HG02588 (cell line): ENCODE data around the gene PUM2.
A peak's percentile ranks its signal among the peaks of the same experiment; 100 is the strongest.
"Not testable (repeated sequence)": the region's sequence is repeated elsewhere in the genome, so short reads cannot be mapped to it uniquely, and the experiment has no call there.

ENCODE experiments used
- ATAC-seq: cut with Tn5 transposase; IDR thresholded peaks from one replicate; pipeline ENCODE4 v1.9.1; 2021; ENCODE audit warnings: mild to moderate bottlenecking, moderate library complexity; ENCODE audit not compliant: unreplicated experiment

Gene PUM2

DNA sequence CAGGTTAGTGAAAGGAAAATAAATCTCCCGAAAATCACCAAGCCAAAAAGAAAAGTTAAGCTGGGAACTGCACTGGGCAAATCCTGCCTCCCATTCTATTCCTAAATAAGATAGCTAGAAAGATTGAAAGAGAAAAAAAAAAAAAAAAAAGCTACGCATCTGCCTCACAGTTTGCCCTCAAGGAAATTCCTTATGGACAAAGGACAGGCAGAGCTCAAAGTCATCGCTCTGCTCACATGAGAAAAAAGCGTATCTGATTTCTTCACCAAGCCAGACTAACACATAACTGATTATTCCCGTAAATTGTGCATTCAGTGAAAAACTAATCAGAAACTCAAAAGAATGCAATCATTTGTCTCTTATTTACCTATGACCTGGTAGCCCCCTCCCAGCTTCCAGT, 50.0 kb downstream of the PUM2 start:
- ATAC-seq = no peak

DNA sequence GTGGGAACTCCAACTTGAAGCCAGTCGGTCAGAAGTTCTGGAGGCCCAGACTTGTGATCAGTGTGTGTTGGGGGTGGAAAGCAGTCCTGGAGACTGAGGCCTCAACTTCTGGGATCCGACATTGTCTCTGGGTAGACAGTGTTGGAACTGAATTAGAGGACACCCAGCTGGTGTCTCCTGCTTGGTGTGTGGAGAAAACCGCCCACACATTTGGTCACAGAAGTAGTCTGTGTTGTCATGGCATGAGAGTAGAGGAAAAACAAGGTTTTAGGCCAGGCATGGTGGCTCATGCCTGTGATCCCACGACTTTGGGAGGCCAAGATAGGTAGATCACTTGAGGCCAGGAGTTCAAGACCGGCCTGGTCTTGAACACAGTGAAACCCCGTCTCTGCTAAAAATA, 51.5 kb downstream of the PUM2 start:
- ATAC-seq = no peak

DNA sequence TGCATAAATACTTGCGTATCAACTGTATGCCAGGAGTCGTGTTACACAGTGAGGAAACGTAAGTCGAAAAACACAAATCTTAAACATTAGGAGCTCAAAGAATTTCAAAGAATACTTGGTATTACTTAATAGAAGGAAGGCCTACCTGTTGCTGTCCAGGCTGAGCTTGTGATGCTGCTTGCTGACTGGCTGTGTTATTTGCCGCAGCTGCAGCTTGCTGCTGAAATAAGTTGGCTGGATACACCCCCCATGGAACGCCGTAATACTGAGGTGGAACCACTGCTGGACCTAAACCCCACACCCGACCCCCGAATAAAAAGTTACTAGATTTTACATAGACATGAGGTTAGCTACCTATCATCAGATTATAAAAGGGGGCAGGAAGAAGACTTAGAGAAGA, 56.4 kb downstream of the PUM2 start:
- no peak for ATAC-seq

DNA sequence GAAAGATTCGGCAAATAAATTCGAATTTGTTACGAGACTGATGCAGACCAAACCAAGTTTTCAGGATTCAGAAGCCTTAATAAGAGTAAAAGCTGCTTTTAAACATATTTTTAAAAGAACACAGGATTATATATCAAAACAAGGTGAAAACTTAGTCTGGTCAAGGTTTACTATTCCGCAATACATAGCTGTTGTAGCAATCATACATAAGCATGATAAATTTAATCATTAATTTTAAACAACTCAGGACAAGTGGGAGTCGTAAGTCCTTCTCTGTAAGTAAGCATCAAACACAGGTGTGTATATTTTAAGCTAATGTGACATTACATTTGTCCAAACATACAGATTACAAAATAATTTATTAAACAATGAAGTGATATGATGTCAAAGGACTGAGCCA, 57.7 kb downstream of the PUM2 start:
- ATAC-seq = no peak

DNA sequence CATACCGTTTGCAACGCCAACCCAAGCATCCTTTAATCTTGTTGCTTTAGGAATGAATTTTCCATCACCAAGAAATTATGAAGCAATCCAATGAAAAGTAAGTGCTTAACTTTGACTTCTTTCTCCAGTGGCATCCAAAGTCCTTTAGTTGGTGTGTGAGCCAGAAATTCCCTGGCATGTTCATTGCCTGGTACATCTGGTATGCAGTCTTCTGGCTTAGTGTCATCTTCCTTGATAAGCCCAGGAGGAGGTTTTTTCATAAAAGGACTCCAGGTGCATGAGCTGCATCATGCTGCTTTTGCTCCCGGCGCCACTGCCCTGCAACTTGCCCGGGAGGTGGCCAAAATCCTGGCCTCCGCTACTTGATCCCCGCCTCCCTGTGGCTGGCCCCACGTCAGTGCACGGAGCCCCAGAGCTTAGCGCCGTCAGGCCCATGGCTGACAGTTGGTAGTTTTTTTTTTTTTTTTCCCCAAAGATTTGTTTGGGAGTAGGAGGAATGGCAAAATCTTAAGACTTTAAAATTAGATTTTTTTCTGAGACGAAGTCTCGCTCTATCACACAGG, 58.7 kb downstream of the PUM2 start:
- ATAC-seq = no peak

DNA sequence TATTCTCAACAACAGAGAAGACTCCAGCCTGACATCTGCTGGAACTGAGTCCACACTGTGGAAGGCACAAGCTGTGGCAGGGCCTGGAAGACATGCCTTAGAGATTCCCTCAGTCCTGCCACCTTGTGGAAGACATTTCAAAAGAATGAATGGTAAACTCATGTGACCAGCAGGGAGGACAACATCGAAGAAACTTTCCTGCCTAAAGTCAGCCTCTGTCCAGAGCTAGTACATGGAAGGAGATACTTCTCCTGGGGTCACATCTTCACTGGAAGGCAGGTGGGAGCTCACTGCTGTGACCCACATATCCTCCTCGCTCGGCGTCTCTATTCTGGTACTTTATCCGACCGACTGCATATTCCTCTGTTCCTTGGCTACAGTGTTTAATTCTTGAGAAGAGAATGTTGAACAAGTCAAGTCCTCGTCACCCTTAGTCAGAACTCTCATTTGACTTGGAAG, 59.5 kb downstream of the PUM2 start:
- peak; percentile 55 for ATAC-seq

DNA sequence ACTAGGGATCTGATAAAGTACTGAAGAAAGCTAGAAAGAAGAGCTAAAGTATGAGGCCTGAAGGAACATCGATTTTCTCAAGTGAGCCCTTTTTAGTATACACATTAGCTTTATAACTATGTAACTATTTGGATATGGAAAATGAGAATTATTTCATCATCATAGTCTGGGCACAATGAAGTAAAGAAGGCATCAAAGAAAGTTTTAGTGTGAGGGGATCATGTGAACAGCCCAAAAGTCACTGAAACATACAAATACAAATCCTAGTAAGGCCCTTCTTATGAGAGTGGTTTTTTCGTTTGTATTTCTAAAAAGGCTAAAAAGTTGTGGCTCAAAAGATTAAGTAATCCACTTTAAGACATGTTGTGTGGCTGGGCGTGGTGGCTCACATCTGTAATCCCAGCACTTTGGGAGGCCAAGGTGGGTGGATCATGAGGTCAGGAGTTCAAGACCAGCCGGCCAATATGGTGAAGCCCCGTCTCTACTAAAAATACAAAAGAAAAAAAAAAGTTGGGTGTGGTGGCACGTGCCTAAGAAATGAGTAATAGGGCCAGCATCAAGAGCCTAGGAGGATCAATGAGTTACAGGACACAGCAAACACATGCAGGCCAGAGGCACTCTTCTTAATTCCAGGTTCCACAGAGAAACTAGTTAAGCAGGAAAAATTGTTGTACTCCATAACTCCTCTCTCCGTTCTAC, 61.9 kb downstream of the PUM2 start:
- no peak for ATAC-seq

DNA sequence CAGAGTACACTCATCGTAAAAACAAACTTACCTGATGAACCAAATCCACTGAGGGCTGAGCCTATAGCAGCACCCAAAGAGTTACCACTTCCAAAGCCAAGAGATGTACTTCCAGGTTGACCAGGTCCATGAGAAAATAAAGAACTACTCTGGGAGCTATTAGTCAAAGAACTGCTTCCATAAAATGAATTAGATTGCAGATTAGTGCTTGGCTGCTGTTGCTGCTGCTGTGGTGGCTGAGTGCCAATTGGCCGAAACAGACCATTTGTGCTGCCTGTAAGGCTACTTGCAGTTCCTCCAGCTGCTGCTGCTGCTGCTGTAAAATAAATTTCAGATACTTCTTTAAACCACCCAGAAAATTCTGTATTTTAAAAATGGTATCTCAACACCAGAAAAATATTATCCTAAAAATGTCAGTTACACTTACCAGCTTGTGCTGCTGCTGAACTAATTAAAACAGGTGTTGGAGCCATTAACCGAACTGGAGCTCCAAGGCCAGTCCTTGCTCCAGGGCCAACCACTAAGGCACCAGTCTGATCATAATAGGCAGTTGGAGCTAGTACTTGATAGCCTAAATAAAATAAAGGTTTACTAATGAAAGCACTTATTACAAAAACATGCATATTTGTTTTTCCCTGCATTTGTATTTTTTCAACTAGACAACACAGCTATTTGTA, 67.6 kb downstream of the PUM2 start:
- ATAC-seq = no peak

DNA sequence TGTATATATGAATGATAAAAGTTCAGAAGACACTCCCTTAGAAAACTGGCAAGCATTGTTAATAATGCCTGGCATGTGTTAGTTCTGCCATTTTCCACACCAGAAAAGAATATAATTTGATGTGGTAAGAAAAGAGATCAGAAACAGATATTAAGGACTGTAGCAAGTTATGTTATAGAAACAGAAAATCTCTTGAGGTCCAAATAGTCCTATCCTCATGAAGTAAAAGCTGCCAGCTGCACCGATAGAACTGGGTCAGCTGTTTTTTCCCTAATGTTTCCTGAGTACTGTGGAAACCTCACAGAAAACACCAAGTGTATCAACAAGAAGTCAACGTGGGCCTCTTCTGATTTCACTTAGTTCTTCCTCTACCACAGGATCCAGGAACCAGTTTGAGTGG, 68.8 kb downstream of the PUM2 start:
- no peak for ATAC-seq

DNA sequence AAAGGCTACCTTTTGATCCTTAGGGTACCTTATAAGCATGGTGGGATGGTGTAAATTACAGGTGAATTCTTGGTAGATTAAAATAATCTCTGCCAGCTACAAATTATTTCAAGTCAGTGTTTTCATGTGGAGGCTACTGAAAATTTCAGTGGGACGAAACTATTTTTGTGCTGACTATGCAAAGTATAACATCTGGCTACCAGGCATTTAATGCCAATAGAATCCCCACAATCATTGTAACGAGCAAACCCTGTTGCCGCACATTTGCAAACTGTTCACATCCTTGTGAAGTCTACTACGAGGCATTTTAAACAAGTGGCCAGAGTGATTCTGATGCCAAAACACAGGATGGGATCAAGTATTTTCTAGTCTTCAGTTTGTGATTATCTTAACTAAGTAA, 77.6 kb downstream of the PUM2 start:
- ATAC-seq = no peak

DNA sequence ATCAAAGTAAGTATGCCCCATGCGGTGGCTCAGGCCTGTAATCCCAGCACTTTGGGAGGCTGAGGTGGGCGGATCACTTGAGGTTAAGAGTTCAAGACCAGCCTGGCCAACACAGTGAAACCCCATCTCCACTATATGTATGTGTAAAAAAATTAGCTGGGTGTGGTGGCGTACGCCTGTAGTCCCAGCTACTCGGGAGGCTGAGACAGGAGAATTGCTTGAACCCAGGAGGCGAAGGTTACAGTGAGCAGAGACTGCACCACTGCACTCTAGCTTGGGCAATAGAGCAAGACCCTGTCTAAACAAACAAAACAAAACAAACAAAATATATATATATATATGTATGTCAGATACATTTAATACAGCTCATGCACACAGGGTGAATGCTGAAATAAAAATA, 82.3 kb downstream of the PUM2 start:
- ATAC-seq = not testable (repeated sequence)

DNA sequence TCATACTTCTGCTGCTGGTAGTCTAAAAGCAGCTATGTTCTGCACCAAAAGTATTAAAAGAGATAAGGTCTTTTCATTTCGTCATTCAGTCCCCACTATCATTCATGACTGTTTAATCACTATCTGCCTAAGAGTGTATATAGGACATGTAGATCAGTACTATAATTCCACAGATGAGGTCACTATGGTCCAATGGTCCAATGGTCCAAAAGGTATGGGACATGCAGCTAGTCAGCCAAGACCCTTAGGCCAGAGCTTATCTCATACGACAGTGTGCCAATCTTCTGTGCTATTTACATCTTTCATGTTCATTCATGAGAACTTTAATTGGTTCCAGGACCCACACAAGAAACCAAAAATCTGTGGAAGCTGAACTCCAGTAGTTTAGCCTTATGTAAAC, 83.1 kb downstream of the PUM2 start:
- ATAC-seq = no peak

DNA sequence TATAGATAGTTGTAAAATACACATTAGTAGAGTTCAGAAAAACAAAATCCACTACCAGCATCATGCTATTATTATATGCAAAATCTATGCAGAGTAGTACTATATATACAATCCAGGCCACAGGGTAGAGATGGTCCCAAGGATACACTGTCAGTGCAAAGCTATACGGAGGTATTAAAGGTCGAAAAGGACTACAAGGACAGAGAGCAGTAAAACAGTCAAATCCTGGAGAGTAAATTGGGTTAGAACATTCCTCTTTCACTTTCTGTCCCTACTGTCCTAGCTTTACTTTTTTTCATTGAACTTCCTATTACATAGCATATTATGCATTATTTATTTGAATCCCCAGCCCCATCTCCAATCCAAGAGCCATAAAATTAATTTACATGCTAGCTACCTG, 86.0 kb downstream of the PUM2 start:
- ATAC-seq = no peak

DNA sequence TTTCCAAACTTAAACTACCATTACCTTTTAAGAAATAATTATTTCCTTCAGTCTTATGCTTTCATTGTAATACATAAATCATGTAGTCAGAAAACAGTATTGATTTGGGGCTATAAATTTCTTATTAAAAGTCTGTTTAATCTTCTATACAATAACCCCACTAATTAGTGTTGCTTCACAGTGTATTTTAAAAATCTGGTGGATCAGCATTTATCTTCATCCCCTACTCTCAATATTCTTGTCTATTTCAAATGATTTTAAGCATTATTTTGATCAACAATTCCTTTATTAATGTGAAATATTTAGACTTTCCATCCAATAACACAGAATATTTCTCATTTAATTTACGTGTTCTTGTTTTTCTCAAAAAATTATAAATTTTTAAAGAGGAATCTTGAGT, 93.2 kb downstream of the PUM2 start:
- no peak for ATAC-seq

DNA sequence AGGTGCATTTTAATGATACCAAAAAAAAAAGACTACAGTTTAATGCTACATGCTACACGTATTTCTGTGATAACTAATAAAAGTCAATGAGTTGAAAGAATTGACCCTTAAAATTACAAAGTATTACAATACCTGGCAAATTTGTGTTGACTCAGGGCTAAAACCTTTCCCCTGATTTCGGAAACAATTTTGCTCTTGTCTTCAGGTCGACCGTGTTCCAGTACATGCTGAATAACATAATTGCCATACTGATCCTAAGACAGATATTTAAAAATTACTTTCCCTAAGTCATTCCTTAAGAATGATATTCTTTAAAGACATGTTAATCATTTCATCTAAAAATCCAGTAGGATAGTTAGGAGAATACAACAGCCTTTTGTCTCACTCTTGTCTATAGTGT, 95.9 kb downstream of the PUM2 start:
- no peak for ATAC-seq

DNA sequence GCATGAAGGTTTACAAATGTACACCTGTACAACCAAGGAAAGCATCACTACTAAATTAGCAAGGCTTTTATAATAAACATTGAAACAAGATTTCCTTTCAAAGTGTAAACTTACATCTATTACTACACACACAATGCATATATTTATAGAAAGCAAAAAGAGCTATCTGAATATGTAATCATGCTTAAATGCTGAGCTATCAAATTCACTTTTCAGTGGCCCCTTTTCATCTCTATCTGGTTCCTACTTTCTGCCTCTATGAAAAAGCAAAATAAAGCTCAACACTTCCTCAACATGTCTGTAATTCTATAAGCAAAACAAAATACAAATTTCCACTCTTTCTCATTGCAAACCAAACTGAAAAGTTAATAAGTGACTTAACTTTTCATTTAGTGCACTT, 100.2 kb downstream of the PUM2 start:
- no peak for ATAC-seq

DNA sequence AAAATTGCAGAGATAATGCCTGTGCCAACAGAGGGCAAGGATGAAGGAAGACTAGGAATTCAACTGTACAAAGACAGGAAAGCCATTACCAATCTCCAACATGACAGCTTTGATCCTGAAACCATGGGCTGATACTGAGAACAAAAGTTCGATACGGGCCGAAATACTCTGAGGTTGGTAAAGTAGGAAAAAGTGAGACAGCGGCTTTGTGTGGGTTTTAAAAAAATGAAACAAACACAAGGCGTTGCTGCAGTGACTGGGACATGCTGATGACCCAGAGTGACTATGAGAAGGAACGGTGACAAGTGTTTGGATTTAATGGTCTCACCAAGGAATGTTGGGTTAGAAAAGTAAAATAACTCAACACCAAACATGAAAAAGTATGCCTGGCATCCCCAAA, 101.5 kb downstream of the PUM2 start:
- ATAC-seq = no peak

DNA sequence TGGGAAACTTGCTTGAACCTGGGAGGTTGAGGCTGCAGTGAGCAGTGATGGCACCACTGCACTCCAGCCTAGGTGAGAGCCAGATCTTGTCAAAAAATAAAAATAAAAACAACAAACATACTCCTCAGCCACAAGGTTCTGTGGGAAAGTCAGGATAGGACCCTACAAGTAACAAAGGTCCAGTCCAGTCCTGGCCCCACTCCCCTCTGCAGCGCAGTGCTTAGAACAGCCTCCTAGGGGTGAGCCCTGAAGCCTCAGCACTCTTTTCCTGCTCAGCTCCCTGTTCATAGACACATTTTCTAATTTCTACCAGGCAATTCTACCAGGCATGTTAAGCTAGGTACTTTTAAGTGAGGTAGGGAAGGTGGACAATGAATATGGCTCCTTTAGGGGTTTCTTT, 103.6 kb downstream of the PUM2 start:
- no peak for ATAC-seq

DNA sequence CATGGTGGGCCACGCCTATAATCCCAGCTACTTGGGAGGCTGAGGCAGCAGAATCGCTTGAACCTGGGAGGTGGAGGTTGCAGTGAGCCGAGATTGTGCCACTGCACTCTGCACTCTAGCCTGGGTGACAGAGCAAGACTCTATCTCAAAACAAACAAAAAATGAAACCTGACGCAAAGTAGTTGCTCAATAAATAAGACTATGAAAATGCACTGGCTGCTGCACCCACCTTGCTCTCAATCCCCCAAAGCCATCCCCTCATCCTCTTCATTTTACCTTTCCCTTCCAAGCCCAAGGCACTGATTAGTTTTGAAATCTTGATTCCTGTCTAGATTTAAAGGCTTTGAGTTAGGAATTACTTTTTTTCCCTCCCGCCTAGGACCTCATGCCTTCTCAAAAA, 107.0 kb downstream of the PUM2 start:
- not testable (repeated sequence) for ATAC-seq

DNA sequence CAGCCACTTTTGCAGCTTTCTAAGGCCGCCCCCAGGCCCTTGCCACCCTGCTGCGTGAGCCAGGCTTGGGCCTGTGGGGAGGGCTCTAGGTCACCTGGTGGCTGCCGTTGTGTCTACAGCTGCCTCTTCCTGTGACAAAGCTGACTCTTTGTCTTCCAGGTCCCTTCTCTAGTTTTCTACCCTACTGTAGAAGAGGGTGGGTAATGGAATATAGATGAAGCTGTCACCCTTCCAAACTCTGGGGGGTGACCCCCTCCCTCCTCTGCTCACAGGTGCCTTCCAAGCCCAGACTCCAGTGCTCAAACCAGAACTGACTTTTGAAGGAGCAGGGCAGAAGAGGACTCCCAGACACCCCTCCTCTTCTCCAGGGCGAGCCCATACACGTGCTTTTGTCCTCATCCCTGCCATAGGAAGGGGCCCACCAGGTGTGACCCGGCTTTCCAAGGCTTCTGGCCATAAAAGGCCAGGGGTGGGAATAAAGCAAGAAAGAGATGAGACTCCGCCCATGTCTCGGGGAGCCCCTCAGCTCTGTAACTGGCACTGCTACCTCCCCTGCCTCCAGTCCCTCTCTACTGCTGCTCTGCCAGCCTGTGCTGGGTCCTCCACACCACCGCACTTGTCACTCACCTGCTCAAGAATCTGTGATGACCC, 107.8 kb downstream of the PUM2 start:
- ATAC-seq = no peak

DNA sequence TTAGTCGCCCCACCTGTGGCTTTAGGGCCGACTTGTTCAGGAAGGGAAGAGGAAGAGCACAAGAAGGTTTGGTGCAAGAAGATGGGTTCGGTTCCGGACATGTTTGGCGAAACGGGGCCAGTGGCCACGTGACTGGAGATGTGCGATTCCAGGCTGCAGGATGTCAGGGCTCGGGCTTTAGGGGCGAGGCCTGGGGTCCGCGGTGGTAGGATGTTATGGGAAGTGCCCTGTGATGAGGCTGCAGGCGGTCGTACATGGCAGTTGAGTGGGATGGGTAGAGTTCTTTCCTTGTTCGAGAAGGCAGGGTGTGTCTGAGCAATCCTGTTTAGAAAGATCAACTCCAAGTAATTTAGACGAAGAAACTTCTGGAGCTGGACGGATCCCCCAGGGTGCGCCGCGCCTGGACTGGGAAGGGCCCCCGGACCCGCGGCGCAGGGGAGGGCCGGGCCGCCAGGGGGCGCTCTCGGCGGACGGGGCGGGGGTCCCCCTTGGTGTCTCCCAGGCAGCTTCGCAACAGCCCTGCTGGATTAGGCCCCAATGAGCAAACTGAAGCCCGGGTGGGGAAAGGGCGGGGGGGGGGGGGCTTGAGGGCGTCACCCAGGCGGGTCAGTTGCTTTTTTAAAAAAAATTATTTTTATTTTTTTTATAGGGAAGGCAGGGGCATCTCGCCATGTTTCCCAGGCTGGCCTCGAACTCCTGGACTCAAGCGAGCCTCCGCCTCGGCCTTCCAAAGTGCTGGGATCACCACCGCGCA, 108.5 kb downstream of the PUM2 start:
- ATAC-seq = no peak
